Naive thymus-derived CD8-positive, alpha-beta T cell (primary cell): ENCODE results near the gene GRK4. TPM values are rescaled to one million over a fixed set of nuclear protein-coding genes. Genes with fewer than 3 reads are reported as not detected.
A peak's percentile ranks its signal among the peaks of the same experiment; 100 is the strongest.
"Not testable (repeated sequence)": the region's sequence is repeated elsewhere in the genome, so short reads cannot be mapped to it uniquely, and the experiment has no call there.

Experiments
- ATAC-seq, 2 donors: fragments of 150-1000 bp; cut with Tn5 transposase in 1 of 2; sonication (Bioruptor Pico), chemical (Tn5 transposase) in 1 of 2; 1 replicate in 1 of 2; 2 replicates in 1 of 2; pipeline ENCODE4 v1.10.0; 2021; ENCODE audit warnings: mild to moderate bottlenecking in 2 of 2, moderate library complexity in 2 of 2
- POLR2A ChIA-PET: fragments of 350-600 bp; sonication (Branson Sonifier 250); formaldehyde crosslinking; loops from one replicate; lab custom pipeline; 2021; ENCODE audit warnings: antibody characterized with exemption; lab: Charles Lee
- DNase-seq, 10 donors: peaks; one replicate each; pipeline versions ENCODE4 v3.0.0 to v3.0.0-alpha.2; 2020 to 2022
- H3K27ac Mint-ChIP-seq, 10 donors: one replicate each; pipeline ENCODE4 v1.8.0; 2020 to 2022; ENCODE audit warnings: mild to moderate bottlenecking in 10 of 10, mixed read lengths in 10 of 10, moderate library complexity in 4 of 10, inconsistent platforms in 1 of 10
- H3K27me3 Mint-ChIP-seq, 5 donors: one replicate each; pipeline ENCODE4 v1.8.0; 2021 to 2022; ENCODE audit warnings: mixed read lengths in 5 of 5
- H3K36me3 Mint-ChIP-seq, 3 donors: one replicate each; pipeline ENCODE4 v1.8.0; 2020 to 2022; ENCODE audit warnings: mixed read lengths in 3 of 3, mild to moderate bottlenecking in 2 of 3, inconsistent platforms in 1 of 3
- H3K4me1 Mint-ChIP-seq, 4 donors: one replicate each; pipeline ENCODE4 v1.8.0; 2021 to 2022; ENCODE audit warnings: mixed read lengths in 4 of 4
- H3K4me3 Mint-ChIP-seq, 10 donors: one replicate each; pipeline ENCODE4 v1.8.0; 2020 to 2022; ENCODE audit warnings: mild to moderate bottlenecking in 10 of 10, mixed read lengths in 10 of 10, moderate library complexity in 6 of 10, inconsistent platforms in 1 of 10
- H3K9me3 Mint-ChIP-seq, 9 donors: one replicate each; pipeline ENCODE4 v1.8.0; 2020 to 2022; ENCODE audit warnings: mixed read lengths in 9 of 9, mild to moderate bottlenecking in 3 of 9, inconsistent platforms in 1 of 9, moderate library complexity in 1 of 9
- polyA plus RNA-seq, 3 donors: library from polyadenylated mRNA; unstranded; fragments of 300-500 nt; fragmentation: Illumina TruSeq; gene quantifications; one replicate each; pipeline ENCODE4 v1.2.3, GENCODE V29; 2021
- total RNA-seq, 8 experiments: library from RNA in 2 of 8; stranded (reverse) in 2 of 8; gene quantifications; one replicate each; pipeline ENCODE4 v1.2.3 and lab custom pipeline; 2021 to 2026

The GRK4 gene
- total and polyA plus RNA-seq, 5 experiments from 2014 or later = 0.87 to 6.0 (median 1.5) TPM

DNA sequence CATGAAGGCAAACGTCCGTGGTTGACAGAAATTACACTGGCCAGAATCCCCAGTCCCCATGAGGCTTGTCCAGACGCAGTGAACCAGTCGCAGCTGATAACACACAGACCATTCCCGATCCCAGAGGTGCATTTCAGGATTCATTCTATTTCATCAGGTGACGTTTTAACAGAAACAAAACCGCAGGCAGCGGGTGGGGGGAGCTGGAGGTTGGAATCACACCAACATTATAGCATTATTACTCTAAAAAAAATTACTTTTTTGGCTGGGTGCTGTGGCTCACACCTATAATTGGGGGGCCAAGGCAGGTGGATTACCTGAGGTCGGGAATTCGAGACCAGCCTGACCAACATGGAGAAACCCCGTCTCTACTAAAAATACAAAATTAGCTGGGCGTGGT is 25.4 kb upstream of the GRK4 start:
- DNase-seq (peak in 1 of 10 donors; percentile 36), ATAC-seq (no peak)
- H3K27ac Mint-ChIP-seq = peak overlapping the region in 4 of 10 donors; percentile 19 to 79 (median 58)
- H3K36me3 Mint-ChIP-seq = peaks cover 0 to 47% (median 2%) of the 10 kb centered on the region in 3 donors
- H3K4me3 Mint-ChIP-seq = no peak overlapping the region
- no peaks in the 10 kb centered on the region for H3K9me3 Mint-ChIP-seq
- POLR2A ChIA-PET = interaction anchor here (1.1 kb wide), 1 partner anchor 24 kb away, joined by 3 read pairs; no protein-coding TSS in a partner anchor
- no peaks in the 10 kb centered on the region for H3K27me3 Mint-ChIP-seq
- peaks cover 13 to 32% (median 26%) of the 10 kb centered on the region in 4 donors for H3K4me1 Mint-ChIP-seq

DNA sequence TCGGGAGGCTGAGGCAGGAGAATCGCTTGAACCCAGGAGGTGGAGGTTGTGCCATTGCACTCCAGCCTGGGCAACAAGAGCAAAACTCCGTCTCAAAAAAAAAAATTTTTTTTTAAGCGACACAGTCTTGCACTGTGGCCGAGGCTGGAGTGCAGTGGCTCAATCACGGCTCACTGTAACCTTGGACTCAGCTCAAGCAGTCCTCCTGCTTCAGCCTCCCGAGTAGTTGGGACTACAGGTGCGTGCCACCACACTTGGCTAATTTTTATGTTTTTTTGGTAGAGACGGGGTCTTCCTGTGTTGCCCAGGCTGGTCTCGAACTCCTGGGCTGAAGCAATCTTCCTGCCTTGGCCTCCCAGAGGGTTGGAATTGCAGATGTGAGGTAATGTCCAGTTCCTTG is 25.0 kb upstream of the GRK4 start:
- Mint-ChIP-seq H3K27ac (peak overlapping the region in 2 of 10 donors; percentile 56 to 65), H3K36me3 (peaks cover 0 to 52% (median 2%) of the 10 kb centered on the region in 3 donors), H3K4me1 (peaks cover 10 to 28% (median 21%) of the 10 kb centered on the region in 4 donors)
- ATAC-seq, H3K9me3 Mint-ChIP-seq, H3K4me3 Mint-ChIP-seq, H3K27me3 Mint-ChIP-seq, POLR2A ChIA-PET: not testable (repeated sequence)
- DNase-seq = peak in 1 of 10 donors; percentile 19

DNA sequence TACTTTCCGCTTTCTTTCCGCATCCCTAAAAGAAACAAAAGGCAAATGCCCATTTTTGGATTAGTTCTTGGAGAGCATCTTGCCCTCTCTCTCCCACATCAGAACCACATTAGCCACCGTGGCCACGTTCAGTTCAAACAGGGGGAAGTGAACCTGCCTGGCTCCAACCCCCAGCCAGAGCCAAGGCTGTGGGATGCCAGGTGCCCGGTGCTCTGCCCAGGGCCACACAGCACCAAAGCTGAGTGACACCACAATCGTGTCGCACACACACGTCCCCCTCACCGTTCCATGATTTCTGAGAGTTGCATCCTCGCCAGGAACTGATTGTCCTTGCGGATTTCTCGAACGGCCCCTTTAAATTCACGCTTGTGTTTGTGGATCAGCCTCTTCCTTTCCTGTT is 24.5 kb upstream of the GRK4 start:
- Mint-ChIP-seq H3K27me3 (no peaks in the 10 kb centered on the region), H3K27ac (peak overlapping the region in 3 of 10 donors; percentile 53 to 56 (median 56)), H3K9me3 (no peaks in the 10 kb centered on the region), H3K4me1 (peaks cover 10 to 26% (median 20%) of the 10 kb centered on the region in 4 donors), H3K36me3 (peaks cover 0 to 56% (median 2%) of the 10 kb centered on the region in 3 donors), H3K4me3 (peak overlapping the region in 1 of 10 donors; percentile 11)
- POLR2A ChIA-PET = no interaction called here
- ATAC-seq (no peak), DNase-seq (peak in 1 of 10 donors; percentile 11)

DNA sequence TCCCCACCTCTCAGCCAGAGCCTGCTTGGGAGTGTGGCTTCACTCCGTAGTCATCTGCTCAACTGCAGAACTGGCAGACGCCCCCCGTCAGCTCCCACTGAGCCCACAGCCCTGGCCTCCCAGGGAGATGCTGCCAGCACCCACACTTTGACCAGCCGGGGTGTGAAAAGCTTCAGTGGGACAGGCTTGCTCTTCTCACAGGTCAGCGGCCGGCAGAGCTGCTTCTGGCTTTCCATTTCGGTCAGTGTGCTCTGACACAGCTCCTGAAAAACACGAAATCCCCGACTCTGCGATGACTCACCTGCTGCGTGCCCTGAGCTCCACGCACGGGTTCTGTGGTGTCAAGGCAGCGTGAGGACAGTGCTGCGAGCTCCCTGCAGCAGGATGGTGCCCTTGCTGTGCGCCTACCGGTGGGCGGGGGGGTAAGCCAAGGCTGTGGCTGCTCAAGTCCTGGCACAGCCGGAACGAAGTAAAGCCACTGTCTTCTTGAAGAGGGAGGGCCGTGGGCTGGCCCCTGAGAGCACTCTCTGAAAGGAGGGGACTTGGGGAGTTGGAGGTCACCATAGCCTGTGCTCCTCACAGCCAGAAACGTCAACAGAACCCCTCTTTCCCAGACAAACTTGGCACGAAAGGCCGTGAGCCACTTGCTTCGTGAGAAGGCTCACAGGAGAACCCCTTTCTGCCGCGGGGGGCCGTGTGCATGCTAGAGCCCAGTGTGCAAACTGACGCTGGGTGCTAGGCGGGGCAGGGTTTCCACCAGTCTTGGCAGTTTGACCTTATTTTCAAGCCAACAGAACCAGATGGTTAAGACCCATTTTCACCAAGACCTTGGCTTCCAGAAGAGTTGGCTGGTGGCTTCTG is 23.8 kb upstream of the GRK4 start:
- peak overlapping the region in 1 of 10 donors; percentile 14 for H3K27ac Mint-ChIP-seq

DNA sequence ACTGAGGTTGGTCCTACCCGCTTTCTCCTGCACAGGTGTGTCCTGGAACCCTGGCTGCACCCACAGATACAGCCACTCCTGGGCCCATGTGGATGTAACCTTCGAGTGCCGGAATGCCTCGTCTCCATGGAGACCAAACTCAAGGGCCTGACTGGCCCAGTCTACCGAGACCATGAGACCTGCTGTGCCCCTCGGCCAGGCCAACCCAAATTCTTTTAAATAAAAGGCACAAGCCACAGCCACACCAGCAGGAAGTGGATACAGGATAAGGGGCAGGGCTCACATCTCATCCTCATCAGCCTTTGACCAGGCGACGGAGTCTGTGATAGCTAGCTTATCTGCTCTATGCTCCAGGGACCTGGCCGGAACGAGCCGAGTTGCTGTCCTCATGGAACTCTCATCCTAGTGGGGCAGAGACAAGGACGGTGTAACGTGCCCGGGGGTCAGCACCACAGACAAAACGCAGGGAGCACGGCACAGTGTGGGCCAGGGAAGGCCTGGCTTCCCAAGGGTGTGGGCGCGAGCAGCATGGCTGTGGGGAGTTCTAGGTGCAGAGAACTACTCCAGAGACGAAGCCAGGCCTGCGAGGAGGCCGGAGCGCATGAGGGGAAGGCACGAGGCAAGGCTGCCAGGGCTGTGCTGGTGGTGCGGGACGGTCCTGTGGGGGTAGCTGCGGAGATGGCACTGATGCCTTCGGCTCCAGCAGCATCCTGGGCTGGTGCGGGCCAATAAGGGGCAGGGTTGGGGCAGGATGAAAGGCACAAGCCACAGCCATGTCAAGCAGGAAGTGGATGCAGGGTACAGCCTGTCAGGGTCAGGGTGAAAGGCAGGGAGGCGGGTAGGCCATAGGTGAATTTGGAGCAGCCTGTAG is 22.9 kb upstream of the GRK4 start:
- DNase-seq = peak in 1 of 10 donors; percentile 58
- Mint-ChIP-seq H3K4me3 (no peak overlapping the region), H3K27me3 (no peaks in the 10 kb centered on the region), H3K9me3 (no peaks in the 10 kb centered on the region), H3K36me3 (peaks cover 0 to 72% (median 2%) of the 10 kb centered on the region in 3 donors), H3K27ac (peak overlapping the region in 6 of 10 donors; percentile 3 to 79 (median 60)), H3K4me1 (peaks cover 10 to 24% (median 18%) of the 10 kb centered on the region in 4 donors)
- ATAC-seq = no peak
- POLR2A ChIA-PET = no interaction called here

More for the DNA sequence above, 23.8 kb upstream of the GRK4 start:
- Mint-ChIP-seq H3K36me3 (peaks cover 0 to 63% (median 2%) of the 10 kb centered on the region in 3 donors), H3K4me3 (peak overlapping the region in 1 of 10 donors; percentile 34), H3K4me1 (peaks cover 10 to 26% (median 20%) of the 10 kb centered on the region in 4 donors), H3K9me3 (no peaks in the 10 kb centered on the region), H3K27me3 (no peaks in the 10 kb centered on the region)
- POLR2A ChIA-PET = no interaction called here
- no peak for ATAC-seq
- DNase-seq = peak in 1 of 10 donors; percentile 50

DNA sequence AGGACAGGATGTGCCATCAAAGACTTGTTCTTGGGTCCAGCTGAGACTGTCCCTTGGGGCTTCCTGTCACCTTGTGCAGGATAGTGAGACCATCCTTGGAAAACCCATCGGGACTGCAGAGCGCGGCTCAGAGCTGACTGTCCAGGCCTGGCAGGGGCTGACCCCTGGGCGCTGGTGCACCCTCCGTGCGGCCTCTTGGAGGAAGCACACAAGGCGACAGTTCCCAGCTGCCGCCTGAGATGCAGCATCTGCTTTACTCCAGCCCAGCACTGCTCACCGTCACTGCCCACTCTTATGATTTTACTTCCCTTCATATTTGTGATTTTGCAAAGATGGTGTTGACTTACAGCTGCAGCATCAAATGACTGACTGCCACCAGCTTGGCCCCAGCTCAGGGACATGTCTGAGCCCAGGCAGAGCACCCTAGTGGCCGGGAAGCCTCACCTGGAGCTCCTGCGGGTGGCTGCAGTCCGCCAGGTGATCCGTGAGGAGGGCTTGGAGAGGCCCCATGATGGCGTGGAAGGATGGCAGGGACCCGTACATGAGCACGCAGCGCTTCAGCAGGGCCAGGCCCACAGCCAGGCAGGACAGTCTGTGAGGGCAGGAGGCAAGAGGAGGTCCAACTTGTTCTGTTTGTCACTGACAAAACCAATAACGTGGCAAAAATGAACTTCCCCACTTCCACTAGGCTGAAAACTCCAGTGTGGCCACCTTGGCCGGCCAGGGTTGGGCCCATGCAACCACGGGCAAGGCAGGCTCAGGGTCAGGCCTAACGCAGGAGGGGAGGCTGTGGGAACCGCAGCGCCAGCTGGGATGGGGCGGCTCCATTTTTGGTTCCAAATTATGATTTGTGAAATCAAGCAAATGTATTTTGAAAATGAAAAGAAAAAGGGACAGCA is 22.0 kb upstream of the GRK4 start:
- Mint-ChIP-seq H3K4me3 (no peak overlapping the region), H3K9me3 (no peaks in the 10 kb centered on the region), H3K27me3 (no peaks in the 10 kb centered on the region), H3K36me3 (peaks cover 0 to 79% (median 4%) of the 10 kb centered on the region in 3 donors), H3K27ac (peak overlapping the region in 5 of 10 donors; percentile 44 to 79 (median 57)), H3K4me1 (peaks cover 9 to 21% (median 12%) of the 10 kb centered on the region in 4 donors)
- POLR2A ChIA-PET = no interaction called here
- DNase-seq (no peak), ATAC-seq (no peak)

DNA sequence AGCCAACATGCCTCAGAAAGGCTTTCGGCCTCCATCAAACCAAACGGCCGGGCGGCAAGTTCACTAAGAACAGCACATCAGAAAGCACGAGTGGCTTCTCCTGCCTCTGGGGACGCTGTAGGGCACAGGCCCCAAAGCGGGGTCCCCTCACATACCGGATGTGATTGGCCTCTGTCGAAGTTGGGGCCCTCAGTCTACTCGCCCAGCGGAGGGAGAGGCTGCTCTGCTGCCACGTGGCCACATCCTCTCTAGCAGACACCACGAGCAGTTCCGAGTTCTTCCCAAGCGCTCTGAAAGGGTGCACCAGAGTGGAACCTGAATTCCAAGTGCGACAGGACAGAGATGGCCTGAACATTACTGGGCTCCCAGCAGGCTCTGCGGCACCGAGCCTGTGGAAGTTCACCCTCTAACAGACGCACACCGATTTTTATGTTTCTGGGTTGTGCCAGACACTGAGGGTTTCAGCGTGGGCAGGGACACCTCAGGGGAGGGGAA is 21.3 kb upstream of the GRK4 start:
- POLR2A ChIA-PET = no interaction called here
- Mint-ChIP-seq H3K36me3 (peaks cover 0 to 86% (median 4%) of the 10 kb centered on the region in 3 donors), H3K4me1 (peaks cover 2 to 17% (median 7%) of the 10 kb centered on the region in 4 donors), H3K9me3 (no peaks in the 10 kb centered on the region), H3K27ac (peak overlapping the region in 5 of 10 donors; percentile 11 to 90 (median 68)), H3K4me3 (peak overlapping the region in 1 of 10 donors; percentile 42), H3K27me3 (no peaks in the 10 kb centered on the region)
- peak in 1 of 2 donors; percentile 19 for ATAC-seq
- DNase-seq = no peak

DNA sequence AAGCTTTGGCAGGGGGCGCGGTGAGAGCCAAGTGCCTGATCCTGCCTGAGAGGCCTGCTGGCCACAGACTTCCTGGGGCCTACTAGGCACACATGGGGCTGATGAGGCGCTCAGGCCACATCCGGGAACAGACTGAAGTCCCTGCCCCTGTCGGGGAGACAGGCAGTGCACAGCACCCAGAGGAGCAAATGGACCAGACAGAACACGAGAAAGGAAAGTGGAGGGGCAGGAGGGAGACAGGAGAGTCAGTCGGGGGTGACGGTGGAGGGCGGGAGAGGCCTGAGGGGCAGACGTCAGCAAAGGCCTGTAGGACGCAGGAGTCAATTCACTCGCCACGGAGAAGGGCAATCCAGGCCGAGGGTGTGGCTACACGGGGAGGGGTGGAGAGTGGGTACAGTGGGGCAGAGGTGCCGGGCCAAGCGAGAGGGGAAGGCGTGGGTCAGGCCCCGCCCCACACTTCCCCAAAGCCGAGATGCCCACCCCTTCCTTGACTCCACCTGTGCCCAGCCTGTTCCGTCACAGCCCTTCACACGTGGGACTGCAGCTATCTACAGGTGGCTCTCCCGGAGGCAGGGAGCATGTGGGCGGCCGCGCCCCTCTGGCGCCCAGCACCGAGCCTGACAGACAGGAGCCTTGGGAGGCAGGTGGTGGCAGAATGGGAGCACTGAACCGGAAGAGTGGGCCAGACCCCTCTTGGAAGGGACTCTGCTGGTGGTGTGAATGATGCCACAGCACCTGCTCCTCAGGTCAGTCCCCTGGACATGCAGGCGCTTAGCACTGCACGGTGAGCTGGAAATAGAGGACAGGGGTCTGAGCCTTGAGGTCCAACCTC is 20.6 kb upstream of the GRK4 start:
- POLR2A ChIA-PET = no interaction called here
- no peaks in the 10 kb centered on the region for H3K9me3 Mint-ChIP-seq
- DNase-seq (no peak), ATAC-seq (peak in 1 of 2 donors; percentile 17)
- H3K27me3 Mint-ChIP-seq = no peaks in the 10 kb centered on the region
- peaks cover 0 to 14% (median 4%) of the 10 kb centered on the region in 4 donors for H3K4me1 Mint-ChIP-seq
- peak overlapping the region in 8 of 10 donors; percentile 8 to 90 (median 65) for H3K27ac Mint-ChIP-seq
- peak overlapping the region in 1 of 10 donors; percentile 42 for H3K4me3 Mint-ChIP-seq
- H3K36me3 Mint-ChIP-seq = peaks cover 0 to 91% (median 4%) of the 10 kb centered on the region in 3 donors

DNA sequence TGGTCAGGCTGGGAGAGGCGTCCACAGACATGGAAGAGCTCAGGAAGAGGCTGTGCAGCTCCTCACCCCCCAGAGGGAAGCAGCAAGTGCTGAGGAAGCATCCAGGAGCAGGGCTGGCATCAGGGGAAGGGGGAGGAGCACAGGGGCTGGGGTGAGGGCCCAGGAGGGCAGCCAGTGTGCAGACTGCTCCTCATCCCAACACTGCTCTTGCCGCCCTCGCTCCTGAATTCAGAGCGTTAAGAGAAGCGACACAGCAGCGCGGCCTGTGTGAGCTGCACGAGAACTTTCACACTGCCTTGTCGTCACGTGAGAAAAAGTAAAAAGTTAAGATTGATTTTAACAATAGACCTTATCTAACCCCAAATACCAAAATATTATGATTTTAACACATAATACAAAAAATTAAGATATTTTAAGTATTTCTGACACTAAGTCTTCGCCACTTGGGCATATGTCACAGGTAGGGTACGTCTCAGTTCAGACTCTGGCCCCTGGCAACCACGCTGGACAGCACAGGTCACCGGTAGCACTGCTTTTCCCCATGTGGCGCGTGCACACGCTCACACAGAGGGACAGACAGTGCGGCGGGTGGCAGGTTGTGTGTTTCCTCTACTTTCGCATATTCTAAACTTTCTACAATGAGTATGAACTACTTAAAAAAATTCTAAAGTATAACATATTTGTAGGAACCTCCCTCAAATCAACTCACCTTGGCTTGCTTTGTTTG is 19.8 kb upstream of the GRK4 start:
- no peaks in the 10 kb centered on the region for H3K27me3 Mint-ChIP-seq
- H3K4me1 Mint-ChIP-seq = peaks cover 0 to 14% (median 3%) of the 10 kb centered on the region in 4 donors
- peaks cover 0 to 90% (median 3%) of the 10 kb centered on the region in 3 donors for H3K36me3 Mint-ChIP-seq
- H3K4me3 Mint-ChIP-seq = no peak overlapping the region
- POLR2A ChIA-PET = no interaction called here
- DNase-seq (no peak), ATAC-seq (no peak)
- peak overlapping the region in 4 of 10 donors; percentile 20 to 63 (median 49) for H3K27ac Mint-ChIP-seq
- no peaks in the 10 kb centered on the region for H3K9me3 Mint-ChIP-seq

DNA sequence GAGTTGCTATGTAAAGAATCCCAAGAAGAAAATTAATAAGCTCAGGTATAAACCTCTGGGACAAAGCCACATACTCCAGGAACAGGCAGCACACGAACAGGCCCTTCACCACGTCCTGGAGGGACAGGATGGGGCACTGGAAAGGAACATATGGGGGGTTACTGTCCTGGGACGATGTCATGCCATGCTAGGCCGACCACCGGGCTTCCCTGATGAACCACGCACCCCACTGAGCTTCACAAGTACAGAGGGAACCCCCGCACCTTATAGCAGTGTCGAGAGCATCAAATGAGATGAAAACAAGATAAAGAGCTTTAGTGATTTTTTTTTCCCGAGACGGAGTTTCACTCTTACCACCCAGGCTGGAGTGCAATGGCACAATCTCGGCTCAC is 19.3 kb upstream of the GRK4 start:
- POLR2A ChIA-PET = interaction anchor here (1.3 kb wide), 1 partner anchor 9 kb away, joined by 4 read pairs; no protein-coding TSS in a partner anchor
- Mint-ChIP-seq H3K9me3 (no peaks in the 10 kb centered on the region), H3K27me3 (no peaks in the 10 kb centered on the region), H3K4me1 (peaks cover 0 to 10% (median 2%) of the 10 kb centered on the region in 4 donors), H3K27ac (peak overlapping the region in 5 of 10 donors; percentile 53 to 75 (median 63)), H3K4me3 (no peak overlapping the region), H3K36me3 (peaks cover 0 to 90% (median 3%) of the 10 kb centered on the region in 3 donors)
- DNase-seq = no peak
- no peak for ATAC-seq
